AG04449 (cell line): ENCODE results near the gene TIMM21.

Source experiments
- CTCF ChIA-PET: fragments of 350-600 bp; formaldehyde crosslinking; extraction: SDS; loops from one replicate; lab custom pipeline; 2021; ENCODE audit warnings: antibody characterized with exemption; lab: Yijun Ruan, JAX
- POLR2A ChIA-PET: fragments of 400-600, 350-600 bp; formaldehyde crosslinking; extraction: SDS; loops from one replicate; lab custom pipeline; 2020; ENCODE audit warnings: antibody characterized with exemption, inconsistent platforms; lab: Yijun Ruan, JAX
- DNase-seq: peaks from one replicate; pipeline ENCODE4 v3.0.0-alpha.2; 2010; ENCODE audit warnings: low read depth, low spot score
- H3K4me3 ChIP-seq: 2 replicates; pipeline ENCODE4 v1.5.1; 2011; ENCODE audit warnings: low read depth, mild to moderate bottlenecking, control low read depth, low read length
- CTCF ChIP-seq: IDR thresholded peaks from one replicate; pipeline ENCODE4 v1.5.1; 2011; ENCODE audit warnings: mild to moderate bottlenecking, moderate library complexity, low read length, control low read depth, inconsistent platforms; ENCODE audit not compliant: insufficient read depth; ENCODE audit errors: missing control alignments

Gene TIMM21

DNA sequence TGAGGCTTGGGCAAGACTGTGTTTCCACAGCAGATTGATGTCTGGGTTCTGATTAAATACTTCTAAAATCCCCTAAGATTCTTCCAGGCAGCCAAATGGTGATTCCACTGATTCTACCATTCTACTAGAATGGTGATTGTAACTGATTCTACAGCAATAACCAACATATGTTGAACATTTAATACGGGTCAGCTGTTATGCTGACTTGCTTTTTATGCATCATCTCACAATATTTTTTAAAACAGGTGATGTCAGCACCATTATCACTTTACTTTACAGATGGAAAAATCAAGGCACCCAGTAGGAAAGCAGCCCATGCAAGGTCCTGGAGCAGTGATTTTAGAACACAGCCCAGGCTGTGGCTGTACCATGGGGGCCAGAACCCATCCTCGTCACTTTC, 37.5 kb downstream of the TIMM21 start:
- DNase-seq: no peak
- TF ChIP-seq CTCF: no peak
- ChIA-PET POLR2A (no interaction called here), CTCF (interaction anchor here (0.7 kb wide), 1 partner anchor 30 kb away, joined by 3 read pairs; no protein-coding TSS in a partner anchor)
- H3K4me3 ChIP-seq: no peak overlapping the region

GRCh38 chr18:74186661-74187060, 38.3 kb downstream of the TIMM21 start:
- ChIA-PET POLR2A (no interaction called here), CTCF (no interaction called here)
- no peak overlapping the region for H3K4me3 ChIP-seq
- TF ChIP-seq CTCF: no peak
- no peak for DNase-seq

- POLR2A ChIA-PET: no interaction called here
Measured at GRCh38 chr18:74190086-74190485, 41.8 kb downstream of the TIMM21 start.

DNA sequence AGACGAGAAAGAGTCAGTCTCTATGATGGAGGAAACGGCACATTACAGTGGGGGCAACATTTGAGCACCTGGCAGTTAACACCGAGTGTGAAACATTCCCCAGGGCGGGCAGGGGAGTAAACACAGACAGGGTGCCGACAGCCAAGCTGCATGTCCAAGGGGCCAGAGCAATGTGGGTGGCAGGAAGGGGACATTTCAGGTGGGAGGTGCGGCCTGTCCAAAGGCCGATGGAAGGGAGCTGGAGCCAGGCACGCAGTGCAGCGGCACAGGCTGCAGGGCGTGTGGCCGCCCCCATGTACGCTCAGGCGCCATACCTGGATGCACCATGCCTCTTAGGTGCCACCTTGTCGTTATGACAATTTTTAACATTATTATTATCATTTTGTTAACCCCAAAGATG, 43.3 kb downstream of the TIMM21 start:
- CTCF ChIA-PET: no interaction called here
- no peak overlapping the region for H3K4me3 ChIP-seq
- DNase-seq: no peak
- POLR2A ChIA-PET: no interaction called here
- TF ChIP-seq CTCF: no peak

More at GRCh38 chr18:74190086-74190485, 41.8 kb downstream of the TIMM21 start:
- no peak overlapping the region for H3K4me3 ChIP-seq
- CTCF ChIA-PET: interaction anchor here (0.9 to 1.8 kb wide), 4 partner anchors 8 to 1426 kb away, joined by 3 to 5 read pairs (median 3); no protein-coding TSS in a partner anchor
- no peak for TF ChIP-seq CTCF
- DNase-seq: peak; percentile 26

DNA sequence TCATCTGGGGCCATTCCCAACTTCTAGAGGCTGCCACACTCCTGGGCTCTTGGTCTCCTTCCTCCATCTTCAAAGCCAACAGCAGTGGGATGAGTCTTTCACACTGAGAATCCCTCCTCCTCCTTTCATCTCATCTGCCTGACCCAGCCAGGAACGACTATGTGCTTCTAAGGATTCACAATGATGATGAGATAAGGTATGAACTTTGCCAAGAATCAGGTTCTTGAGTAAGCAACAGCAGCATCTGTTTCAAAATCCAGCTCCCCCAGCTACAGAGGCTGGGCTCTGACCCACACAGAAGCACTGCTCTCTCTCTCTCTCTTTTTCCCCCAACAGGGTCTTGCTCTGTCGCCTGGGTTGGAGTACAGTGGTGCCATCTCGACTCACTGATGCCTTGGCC, 46.4 kb downstream of the TIMM21 start:
- H3K4me3 ChIP-seq: no peak overlapping the region
- no peak for DNase-seq
- ChIA-PET POLR2A (interaction anchor here (0.7 kb wide), 1 partner anchor 790 kb away, joined by 8 read pairs; no protein-coding TSS in a partner anchor), CTCF (interaction anchor here (0.7 to 3.2 kb wide), 6 partner anchors 57 to 357 kb away, joined by 3 to 16 read pairs (median 8); no protein-coding TSS in a partner anchor)
- no peak for TF ChIP-seq CTCF

DNA sequence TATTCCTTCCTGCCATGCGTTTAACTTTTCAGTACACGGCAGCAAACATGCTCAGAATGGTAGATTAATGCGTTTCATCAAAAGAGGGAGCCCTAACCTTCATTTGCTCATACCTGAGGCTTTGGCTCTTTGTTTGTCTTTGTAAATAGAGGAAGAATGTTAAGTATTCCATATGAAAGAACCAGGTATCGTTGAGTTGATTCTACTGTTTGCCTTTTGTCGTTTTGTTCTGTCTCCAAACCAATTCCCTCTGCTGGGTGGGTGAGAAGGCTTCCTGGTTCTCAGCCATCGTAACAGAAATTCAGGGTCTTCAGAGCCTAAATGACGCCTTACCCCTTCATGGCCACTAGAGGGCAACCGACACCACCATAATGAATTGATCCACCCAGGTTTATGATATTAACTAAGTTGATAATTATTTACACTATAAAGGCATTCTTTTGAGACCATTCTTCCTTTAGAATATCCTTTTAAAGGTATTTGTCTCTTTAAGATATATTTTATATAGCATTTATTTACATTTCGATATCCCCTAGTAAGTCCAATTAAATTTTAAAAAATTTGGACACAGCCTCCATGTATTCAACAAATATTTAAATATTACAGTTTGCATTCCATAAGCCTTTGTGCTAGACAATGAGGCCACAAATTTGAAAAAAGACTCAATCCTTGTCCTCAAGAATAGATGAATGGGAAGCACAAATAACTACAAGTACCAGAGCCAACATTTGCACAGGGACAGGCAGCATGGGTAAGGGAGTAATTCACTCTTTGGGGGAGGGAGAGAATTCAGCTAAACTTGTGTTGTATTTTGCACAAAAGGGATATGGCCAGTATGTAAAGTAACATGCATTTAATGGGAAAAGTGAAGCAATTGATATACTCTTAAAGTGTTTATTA, 48.1 kb downstream of the TIMM21 start:
- H3K4me3 ChIP-seq: peak overlapping the region; percentile 7
- DNase-seq: no peak
- ChIA-PET POLR2A (no interaction called here), CTCF (interaction anchor here (0.6 to 4.9 kb wide), 16 partner anchors 16 to 357 kb away, joined by 3 to 54 read pairs (median 4); no protein-coding TSS in a partner anchor)
- TF ChIP-seq CTCF: peak; percentile 79
